Measurements from ENCODE around the gene FOXP1.

DNA sequence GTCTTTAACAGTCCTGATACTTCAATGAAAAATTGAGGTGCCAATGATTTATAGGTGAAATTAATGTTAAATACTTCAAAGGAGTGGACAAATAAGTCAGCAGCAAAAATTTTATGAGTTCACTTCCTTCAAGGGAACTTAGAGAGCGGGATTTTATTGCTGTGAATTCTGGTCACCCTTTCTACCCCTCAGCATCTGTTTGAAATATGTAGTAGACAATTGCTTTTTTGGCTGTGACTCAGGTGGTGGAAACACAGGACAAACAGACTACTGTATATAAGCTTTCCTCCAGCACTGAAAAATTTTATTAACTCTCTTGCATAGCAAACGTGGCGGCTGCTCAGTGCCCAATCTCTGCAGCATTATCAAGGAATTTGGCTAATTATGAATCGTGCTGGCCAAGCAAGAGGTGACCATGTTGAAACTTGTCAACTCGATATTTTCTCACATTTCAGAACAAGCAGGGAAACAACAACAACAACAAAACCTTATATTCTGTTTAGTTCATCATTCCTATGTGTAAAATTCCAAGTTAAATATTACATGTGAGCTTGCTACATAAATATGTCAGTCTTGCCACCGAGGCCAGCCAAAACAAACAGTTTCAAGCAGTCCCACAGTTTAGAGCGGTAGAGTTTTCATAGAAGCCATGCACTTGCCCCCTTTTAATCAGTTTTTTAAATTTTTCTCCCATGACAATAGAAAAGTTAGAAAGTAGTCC is 420.2 kb downstream of the FOXP1 start:
- TF ChIP-seq POLR2AphosphoS5 (IDR thresholded peaks at IDR 0.05; ENCODE audit: low read depth, low read length) (no peak), POLR2A (IDR thresholded peaks at IDR 0.05; ENCODE audit: low read depth, low read length) (no peak), TAF1 (IDR thresholded peaks at IDR 0.05; ENCODE audit: borderline replicate concordance, low read depth, low read length) (no peak)

Measured in GM12892 (cell line).